ENCODE results near the gene CUX1.

CUX1 gene

GRCh38 chr7:102271158-102271798 is 453.9 kb downstream of the CUX1 start:
- no peak for DNase-seq (ENCODE audit: low read depth in 3 of 3)

GRCh38 chr7:102272075-102272916 is 454.9 kb downstream of the CUX1 start:
- DNase-seq (ENCODE audit: low read depth in 3 of 3) = peak; percentile 46 to 77 (median 58)

- DNase-seq (ENCODE audit: low read depth in 3 of 3) = no peak
Observed at GRCh38 chr7:102272917-102273748, 455.7 kb downstream of the CUX1 start.

- DNase-seq (ENCODE audit: low read depth in 3 of 3) = no peak
Observed at GRCh38 chr7:102273749-102274712, 456.6 kb downstream of the CUX1 start.

- DNase-seq (ENCODE audit: low read depth in 3 of 3) = no peak
Observed at GRCh38 chr7:102275123-102275703, 457.8 kb downstream of the CUX1 start.

- DNase-seq (ENCODE audit: low read depth in 3 of 3) = no peak
Observed at GRCh38 chr7:102277901-102278300, 460.5 kb downstream of the CUX1 start.

GRCh38 chr7:102279537-102280400 is 462.3 kb downstream of the CUX1 start:
- DNase-seq (ENCODE audit: low read depth in 3 of 3) = peak; percentile 32 to 41 (median 34)

- DNase-seq (ENCODE audit: low read depth in 3 of 3) = no peak
Observed at GRCh38 chr7:102280521-102280920, 463.1 kb downstream of the CUX1 start.

GRCh38 chr7:102281785-102282184 is 464.4 kb downstream of the CUX1 start:
- DNase-seq (ENCODE audit: low read depth in 3 of 3) = no peak

GRCh38 chr7:102282465-102283362 is 465.3 kb downstream of the CUX1 start:
- DNase-seq (ENCODE audit: low read depth in 3 of 3) = no peak

GRCh38 chr7:102283477-102284189 is 466.2 kb downstream of the CUX1 start:
- no peak for DNase-seq (ENCODE audit: low read depth in 3 of 3)

GRCh38 chr7:102284399-102284798 is 467.0 kb downstream of the CUX1 start:
- no peak for DNase-seq (ENCODE audit: low read depth in 3 of 3)

GRCh38 chr7:102284891-102285539 is 467.6 kb downstream of the CUX1 start:
- no peak for DNase-seq (ENCODE audit: low read depth in 3 of 3)

GRCh38 chr7:102285540-102286236 is 468.3 kb downstream of the CUX1 start:
- DNase-seq (ENCODE audit: low read depth in 3 of 3) = no peak

- peak in 1 of 3 donors; percentile 52 for DNase-seq (ENCODE audit: low read depth in 3 of 3)
Observed at GRCh38 chr7:102286237-102287110, 469.0 kb downstream of the CUX1 start, which contains the start of gene SH2B2. Gene SH2B2, plus strand, starts transcription at chr7:102286868. Its CDS starts 13,683 bp downstream, at chr7:102300551.

Measured in stimulated activated CD4-positive, alpha-beta T cell treated with anti-CD3 and anti-CD28 coated beads, TNF-alpha, amount 100 ng/mL, for 48 hours (primary cell).